H1 (cell line): ENCODE measurements around the gene RASAL2. TPM values are rescaled to one million over a fixed set of nuclear protein-coding genes. Genes with fewer than 3 reads are reported as not detected.

ENCODE experiments used
- CBX5 ChIP-seq: fragments of 300-800, 300-1000 bp; sonication (generic); IDR thresholded peaks from 2 replicates; pipeline ENCODE4 v1.7.1; 2016; ENCODE audit warnings: antibody characterized with exemption, low read length, low read depth
- CHD1 ChIP-seq: IDR thresholded peaks from 2 replicates; pipeline ENCODE4 v1.6.1; 2012; ENCODE audit warnings: low read depth, low read length, improper control_type of control experiment
- CTBP2 ChIP-seq: IDR thresholded peaks from 2 replicates; pipeline ENCODE4 v1.7.0; 2011; ENCODE audit warnings: borderline replicate concordance, mild to moderate bottlenecking, moderate library complexity, mixed read lengths, low read length; ENCODE audit not compliant: insufficient read depth, insufficient read length
- SAP30 ChIP-seq: fragments of 300-600 bp; sonication (generic); IDR thresholded peaks from 2 replicates; pipeline ENCODE4 v1.7.1; 2012; ENCODE audit warnings: low read length, moderate library complexity, mild to moderate bottlenecking, inconsistent platforms; ENCODE audit not compliant: insufficient read depth, insufficient replicate concordance
- SIRT6 ChIP-seq: IDR thresholded peaks from one replicate; pipeline ENCODE4 v1.7.1; 2012; ENCODE audit warnings: low read length, inconsistent platforms
- SIX5 ChIP-seq: IDR thresholded peaks from 2 replicates; pipeline ENCODE4 v1.6.1; 2011; ENCODE audit warnings: mild to moderate bottlenecking, low read depth, low read length
- SP1 ChIP-seq: IDR thresholded peaks from 2 replicates; pipeline ENCODE4 v1.6.1; 2011; ENCODE audit warnings: low read depth, low read length
- SRF ChIP-seq: IDR thresholded peaks from 2 replicates; pipeline ENCODE4 v1.6.1; 2011; ENCODE audit warnings: mild to moderate bottlenecking, low read depth, low read length, moderate library complexity
- polyA plus RNA-seq, 7 experiments: library from polyadenylated mRNA; depleted of rRNA in 3 of 7; stranded (reverse) in 5 of 7; unstranded in 2 of 7; fragments of >200 nt in 5 of 7; fragments of 200-250 nt in 2 of 7; gene quantifications; 1 replicate in 5 of 7; 2 replicates in 1 of 7; 4 replicates in 1 of 7; pipeline versions ENCODE4 v1.2.1 to v1.2.3, GENCODE V29; 2011 to 2013; ENCODE audit warnings: missing spikeins in 2 of 7, mixed read lengths in 2 of 7
- total RNA-seq: library from RNA; stranded (reverse); fragmentation: NEBNext Ultra II Directional; extraction: Animal tissue kit (Norgen Biotek cat#: 25700); gene quantifications from 2 replicates; pipeline ENCODE4 v1.2.1, GENCODE V29; 2021
- TF ChIP-seq, protein P1 (sequence below), 3 experiments: IDR thresholded peaks; 1 replicate in 2 of 3; 2 replicates in 1 of 3; pipeline versions ENCODE4 v1.5.1 to v1.6.1; 2011; ENCODE audit warnings: low read length in 3 of 3, mild to moderate bottlenecking in 3 of 3, inconsistent platforms in 2 of 3, low read depth in 1 of 3, moderate library complexity in 1 of 3; ENCODE audit not compliant: insufficient read depth in 1 of 3; ENCODE audit errors: control extremely low read depth in 1 of 3

Gene RASAL2
- total and polyA plus RNA-seq, 2 of the 8 experiments (the other 6 are each of a cell fraction or from before 2014, with no cell fraction given), result 15.9 to 32.5 TPM

- TF ChIP-seq CTBP2, result no peak
- TF ChIP-seq SAP30, result no peak
- TF ChIP-seq SP1, result no peak
- TF ChIP-seq SRF, result no peak
- no peak for TF ChIP-seq CBX5
- TF ChIP-seq CHD1, result no peak
- no peak for TF ChIP-seq SIX5
- no peak for TF ChIP-seq SIRT6
- TF ChIP-seq, protein P1, sequence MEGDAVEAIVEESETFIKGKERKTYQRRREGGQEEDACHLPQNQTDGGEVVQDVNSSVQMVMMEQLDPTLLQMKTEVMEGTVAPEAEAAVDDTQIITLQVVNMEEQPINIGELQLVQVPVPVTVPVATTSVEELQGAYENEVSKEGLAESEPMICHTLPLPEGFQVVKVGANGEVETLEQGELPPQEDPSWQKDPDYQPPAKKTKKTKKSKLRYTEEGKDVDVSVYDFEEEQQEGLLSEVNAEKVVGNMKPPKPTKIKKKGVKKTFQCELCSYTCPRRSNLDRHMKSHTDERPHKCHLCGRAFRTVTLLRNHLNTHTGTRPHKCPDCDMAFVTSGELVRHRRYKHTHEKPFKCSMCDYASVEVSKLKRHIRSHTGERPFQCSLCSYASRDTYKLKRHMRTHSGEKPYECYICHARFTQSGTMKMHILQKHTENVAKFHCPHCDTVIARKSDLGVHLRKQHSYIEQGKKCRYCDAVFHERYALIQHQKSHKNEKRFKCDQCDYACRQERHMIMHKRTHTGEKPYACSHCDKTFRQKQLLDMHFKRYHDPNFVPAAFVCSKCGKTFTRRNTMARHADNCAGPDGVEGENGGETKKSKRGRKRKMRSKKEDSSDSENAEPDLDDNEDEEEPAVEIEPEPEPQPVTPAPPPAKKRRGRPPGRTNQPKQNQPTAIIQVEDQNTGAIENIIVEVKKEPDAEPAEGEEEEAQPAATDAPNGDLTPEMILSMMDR (IDR thresholded peaks at IDR 0.05; ENCODE audit: control extremely low read depth in 1 of 3, insufficient read depth in 1 of 3, low read depth in 1 of 3, low read length in 3 of 3), result no peak
Observed at GRCh38 chr1:178155481-178156255, 61.8 kb downstream of the RASAL2 start (continued).
